Panc1 (cell line): ENCODE measurements around the gene HTR2B. TPM values are rescaled to one million over a fixed set of nuclear protein-coding genes. Genes with fewer than 3 reads are reported as not detected.

Experiments
- ATAC-seq: fragments of 200-7000 bp; cut with Tn5 transposase; 2 replicates; pipeline ENCODE4 v1.9.1; 2020; ENCODE audit warnings: mild to moderate bottlenecking, moderate library complexity
- BruUV-seq: library from RNA; stranded (reverse); fragments of 400-500 nt; replicated peaks from 2 replicates; lab custom pipeline; 2021; lab: Mats Ljungman, UMichigan
- CTCF ChIA-PET: fragments of 300-600 bp; sonication (Branson Sonifier 250); formaldehyde crosslinking; loops from one replicate; lab custom pipeline; 2022; ENCODE audit warnings: antibody characterized with exemption; lab: Charles Lee
- POLR2A ChIA-PET: fragments of 300-600 bp; sonication (Branson Sonifier 250); formaldehyde crosslinking; loops from one replicate; lab custom pipeline; 2022; ENCODE audit warnings: antibody characterized with exemption; lab: Charles Lee
- DNase-seq: peaks from one replicate; pipeline ENCODE4 v3.0.0-alpha.2; 2010; ENCODE audit warnings: low read depth, low spot score
- H3K27ac ChIP-seq: 2 replicates; pipeline ENCODE4 v1.5.1; 2011; ENCODE audit warnings: mild to moderate bottlenecking, low read length, inconsistent platforms
- H3K27me3 ChIP-seq: fragments of 200-500 bp; sonication (Bioruptor generic); 2 replicates; pipeline ENCODE4 v1.6.0; 2014; ENCODE audit warnings: low read length, inconsistent platforms; ENCODE audit not compliant: control insufficient read depth, insufficient read depth
- H3K36me3 ChIP-seq: fragments of 200-500 bp; sonication (Bioruptor generic); 2 replicates; pipeline ENCODE4 v1.5.1; 2014; ENCODE audit warnings: inconsistent platforms, mild to moderate bottlenecking, low read length, moderate library complexity; ENCODE audit not compliant: control insufficient read depth, insufficient read depth
- H3K4me1 ChIP-seq: 2 replicates; pipeline ENCODE4 v1.5.1; 2011; ENCODE audit warnings: inconsistent platforms, mild to moderate bottlenecking, low read length, moderate library complexity; ENCODE audit not compliant: control insufficient read depth, insufficient read depth
- H3K4me3 ChIP-seq, 2 experiments: 2 replicates each; pipeline ENCODE4 v1.5.1; 2011 to 2012; ENCODE audit warnings: low read depth in 2 of 2, low read length in 2 of 2, mild to moderate bottlenecking in 2 of 2, inconsistent platforms in 1 of 2, moderate library complexity in 1 of 2
- H3K9me3 ChIP-seq: fragments of 200-500 bp; sonication (Bioruptor generic); 2 replicates; pipeline ENCODE4 v1.5.1; 2014; ENCODE audit warnings: low read depth, mild to moderate bottlenecking, inconsistent platforms, low read length, moderate library complexity; ENCODE audit not compliant: control insufficient read depth, insufficient read depth
- POLR2AphosphoS5 ChIP-seq: IDR thresholded peaks from 2 replicates; pipeline ENCODE4 v1.6.1; 2012; ENCODE audit warnings: mild to moderate bottlenecking, low read depth, low read length, moderate library complexity
- SIN3A ChIP-seq: IDR thresholded peaks from 2 replicates; pipeline ENCODE4 v1.6.1; 2012; ENCODE audit warnings: low read depth, mild to moderate bottlenecking, low read length, moderate library complexity, borderline replicate concordance; ENCODE audit not compliant: insufficient read depth
- TCF7L2 ChIP-seq: IDR thresholded peaks from 2 replicates; pipeline ENCODE4 v1.6.1; 2011; ENCODE audit warnings: mild to moderate bottlenecking, low read depth, low read length, inconsistent platforms
- in situ Hi-C: cut with HindIII; loops from 2 replicates; pipeline ENCODE4 v1.10.0; 2016; ENCODE audit warnings: low sequenced_read_pairs, low pct_unique_long_range_greater_than_20kb
- intact Hi-C: fragments of 100-400 bp; cut with micrococcal nuclease; formaldehyde crosslinking; loops from one replicate; pipeline ENCODE4 v1.10.0; 2022; ENCODE audit not compliant: unreplicated experiment
- total RNA-seq: library from RNA; stranded (reverse); gene quantifications from one replicate; pipeline ENCODE4 v1.2.1, GENCODE V29; 2021; ENCODE audit not compliant: unreplicated experiment
- TF ChIP-seq, protein P1 (sequence below): fragments of 450-650 bp; IDR thresholded peaks from 2 replicates; pipeline ENCODE4 v1.5.1; 2017; ENCODE audit warnings: mild to moderate bottlenecking
- TF ChIP-seq, protein P2 (sequence below), 2 experiments: IDR thresholded peaks; 2 replicates each; pipeline ENCODE4 v1.6.1; 2011 to 2012; ENCODE audit warnings: low read depth in 2 of 2, control low read depth in 1 of 2, low read length in 1 of 2, mild to moderate bottlenecking in 1 of 2, moderate library complexity in 1 of 2; ENCODE audit not compliant: insufficient read depth in 1 of 2

HTR2B gene
- total RNA-seq, 1 experiment from 2014 or later = not detected

DNA sequence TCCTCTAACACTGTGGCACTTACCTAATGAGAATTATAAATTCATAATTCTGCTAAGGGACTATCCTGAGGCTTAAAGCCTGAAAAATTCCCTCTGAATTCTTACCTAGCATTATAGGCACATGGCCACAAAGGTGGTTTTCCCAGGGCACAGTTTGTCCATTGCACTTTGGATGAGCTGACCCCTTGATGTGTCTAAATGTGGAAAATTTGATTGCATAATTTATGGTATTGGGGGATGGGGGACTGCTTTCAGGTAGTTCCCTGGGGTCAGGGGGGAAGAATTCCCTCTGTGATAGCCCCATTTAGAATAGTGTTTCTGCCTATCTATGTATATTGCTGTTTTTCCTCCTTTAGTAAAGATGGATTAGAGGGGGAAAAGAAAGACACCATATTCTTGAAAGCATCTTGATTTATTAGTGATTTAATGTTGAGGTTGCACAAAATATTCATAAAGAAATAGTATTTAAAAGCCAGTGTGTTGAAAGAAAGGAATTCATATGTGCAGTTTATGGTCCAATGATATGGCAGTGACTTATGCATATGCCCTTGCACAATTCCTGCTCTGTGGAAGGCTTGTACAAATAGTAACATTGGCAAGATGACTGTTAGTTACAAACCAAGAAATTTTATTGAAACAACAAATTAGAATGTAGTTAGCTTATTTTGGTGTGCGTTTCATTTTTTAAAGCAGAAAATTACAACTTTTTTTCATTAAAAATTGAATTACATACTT lies 8.7 kb upstream of the HTR2B start:
- intact Hi-C loops (no loop called here), in situ Hi-C loops (no loop called here)
- Histone ChIP-seq H3K36me3 (no peaks in the 10 kb centered on the region), H3K4me3 (no peak overlapping the region), H3K9me3 (no peaks in the 10 kb centered on the region), H3K27ac (no peak overlapping the region), H3K4me1 (peaks cover 3% of the 10 kb centered on the region), H3K27me3 (no peaks in the 10 kb centered on the region)
- no peak for DNase-seq
- no TSS peak for BruUV-seq
- CTCF ChIA-PET = no interaction called here
- TF ChIP-seq, protein P1, sequence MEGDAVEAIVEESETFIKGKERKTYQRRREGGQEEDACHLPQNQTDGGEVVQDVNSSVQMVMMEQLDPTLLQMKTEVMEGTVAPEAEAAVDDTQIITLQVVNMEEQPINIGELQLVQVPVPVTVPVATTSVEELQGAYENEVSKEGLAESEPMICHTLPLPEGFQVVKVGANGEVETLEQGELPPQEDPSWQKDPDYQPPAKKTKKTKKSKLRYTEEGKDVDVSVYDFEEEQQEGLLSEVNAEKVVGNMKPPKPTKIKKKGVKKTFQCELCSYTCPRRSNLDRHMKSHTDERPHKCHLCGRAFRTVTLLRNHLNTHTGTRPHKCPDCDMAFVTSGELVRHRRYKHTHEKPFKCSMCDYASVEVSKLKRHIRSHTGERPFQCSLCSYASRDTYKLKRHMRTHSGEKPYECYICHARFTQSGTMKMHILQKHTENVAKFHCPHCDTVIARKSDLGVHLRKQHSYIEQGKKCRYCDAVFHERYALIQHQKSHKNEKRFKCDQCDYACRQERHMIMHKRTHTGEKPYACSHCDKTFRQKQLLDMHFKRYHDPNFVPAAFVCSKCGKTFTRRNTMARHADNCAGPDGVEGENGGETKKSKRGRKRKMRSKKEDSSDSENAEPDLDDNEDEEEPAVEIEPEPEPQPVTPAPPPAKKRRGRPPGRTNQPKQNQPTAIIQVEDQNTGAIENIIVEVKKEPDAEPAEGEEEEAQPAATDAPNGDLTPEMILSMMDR = no peak
- TF ChIP-seq TCF7L2 (no peak), POLR2AphosphoS5 (no peak), SIN3A (no peak)
- TF ChIP-seq, protein P2, sequence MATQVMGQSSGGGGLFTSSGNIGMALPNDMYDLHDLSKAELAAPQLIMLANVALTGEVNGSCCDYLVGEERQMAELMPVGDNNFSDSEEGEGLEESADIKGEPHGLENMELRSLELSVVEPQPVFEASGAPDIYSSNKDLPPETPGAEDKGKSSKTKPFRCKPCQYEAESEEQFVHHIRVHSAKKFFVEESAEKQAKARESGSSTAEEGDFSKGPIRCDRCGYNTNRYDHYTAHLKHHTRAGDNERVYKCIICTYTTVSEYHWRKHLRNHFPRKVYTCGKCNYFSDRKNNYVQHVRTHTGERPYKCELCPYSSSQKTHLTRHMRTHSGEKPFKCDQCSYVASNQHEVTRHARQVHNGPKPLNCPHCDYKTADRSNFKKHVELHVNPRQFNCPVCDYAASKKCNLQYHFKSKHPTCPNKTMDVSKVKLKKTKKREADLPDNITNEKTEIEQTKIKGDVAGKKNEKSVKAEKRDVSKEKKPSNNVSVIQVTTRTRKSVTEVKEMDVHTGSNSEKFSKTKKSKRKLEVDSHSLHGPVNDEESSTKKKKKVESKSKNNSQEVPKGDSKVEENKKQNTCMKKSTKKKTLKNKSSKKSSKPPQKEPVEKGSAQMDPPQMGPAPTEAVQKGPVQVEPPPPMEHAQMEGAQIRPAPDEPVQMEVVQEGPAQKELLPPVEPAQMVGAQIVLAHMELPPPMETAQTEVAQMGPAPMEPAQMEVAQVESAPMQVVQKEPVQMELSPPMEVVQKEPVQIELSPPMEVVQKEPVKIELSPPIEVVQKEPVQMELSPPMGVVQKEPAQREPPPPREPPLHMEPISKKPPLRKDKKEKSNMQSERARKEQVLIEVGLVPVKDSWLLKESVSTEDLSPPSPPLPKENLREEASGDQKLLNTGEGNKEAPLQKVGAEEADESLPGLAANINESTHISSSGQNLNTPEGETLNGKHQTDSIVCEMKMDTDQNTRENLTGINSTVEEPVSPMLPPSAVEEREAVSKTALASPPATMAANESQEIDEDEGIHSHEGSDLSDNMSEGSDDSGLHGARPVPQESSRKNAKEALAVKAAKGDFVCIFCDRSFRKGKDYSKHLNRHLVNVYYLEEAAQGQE (IDR thresholded peaks at IDR 0.05; ENCODE audit: insufficient read depth in 1 of 2, low read depth in 2 of 2, low read length in 1 of 2) = no peak
- POLR2A ChIA-PET = no interaction called here
- no peak for ATAC-seq

DNA sequence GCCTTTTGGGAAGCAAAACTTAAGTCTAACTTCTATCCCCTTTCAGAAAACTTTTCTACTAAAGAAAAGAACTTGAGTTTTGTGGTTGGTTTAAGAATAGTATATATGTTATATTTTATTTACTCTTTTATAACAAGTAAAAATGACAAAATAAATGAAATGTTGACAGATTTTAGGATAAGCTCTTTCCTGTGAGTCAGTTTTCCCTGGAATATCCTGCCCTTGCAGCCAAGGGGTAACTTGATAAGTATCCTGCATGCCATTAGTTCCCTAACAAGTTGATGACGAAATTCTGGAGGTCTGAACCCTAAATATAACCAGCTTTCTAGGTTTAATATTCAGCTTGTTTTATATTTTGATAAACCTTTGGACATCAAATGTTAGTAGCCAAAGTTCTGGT lies 7.3 kb upstream of the HTR2B start:
- H3K27ac ChIP-seq = no peak overlapping the region
- no peaks in the 10 kb centered on the region for H3K36me3 ChIP-seq
- ATAC-seq (no peak), DNase-seq (no peak)
- H3K27me3 ChIP-seq = no peaks in the 10 kb centered on the region
- no peak for TF ChIP-seq SIN3A
- TF ChIP-seq, protein P2 (IDR thresholded peaks at IDR 0.05; ENCODE audit: insufficient read depth in 1 of 2, low read depth in 2 of 2, low read length in 1 of 2) = no peak
- TF ChIP-seq, protein P1 = no peak
- TF ChIP-seq POLR2AphosphoS5 = no peak
- TF ChIP-seq TCF7L2 = no peak
- BruUV-seq = no TSS peak
- intact Hi-C loops (no loop called here), in situ Hi-C loops (no loop called here)
- H3K9me3 ChIP-seq = no peaks in the 10 kb centered on the region
- ChIA-PET CTCF (interaction anchor here (0.6 kb wide), 1 partner anchor 98 kb away, joined by 3 read pairs; no protein-coding TSS in a partner anchor), POLR2A (no interaction called here)
- H3K4me3 ChIP-seq = no peak overlapping the region
- peaks cover 3% of the 10 kb centered on the region for H3K4me1 ChIP-seq
